ENCODE data around the gene FMNL1.

GRCh38 chr17:45222996-45223538 lies 1.4 kb downstream of the FMNL1 start:
- TF ChIP-seq, protein P1, sequence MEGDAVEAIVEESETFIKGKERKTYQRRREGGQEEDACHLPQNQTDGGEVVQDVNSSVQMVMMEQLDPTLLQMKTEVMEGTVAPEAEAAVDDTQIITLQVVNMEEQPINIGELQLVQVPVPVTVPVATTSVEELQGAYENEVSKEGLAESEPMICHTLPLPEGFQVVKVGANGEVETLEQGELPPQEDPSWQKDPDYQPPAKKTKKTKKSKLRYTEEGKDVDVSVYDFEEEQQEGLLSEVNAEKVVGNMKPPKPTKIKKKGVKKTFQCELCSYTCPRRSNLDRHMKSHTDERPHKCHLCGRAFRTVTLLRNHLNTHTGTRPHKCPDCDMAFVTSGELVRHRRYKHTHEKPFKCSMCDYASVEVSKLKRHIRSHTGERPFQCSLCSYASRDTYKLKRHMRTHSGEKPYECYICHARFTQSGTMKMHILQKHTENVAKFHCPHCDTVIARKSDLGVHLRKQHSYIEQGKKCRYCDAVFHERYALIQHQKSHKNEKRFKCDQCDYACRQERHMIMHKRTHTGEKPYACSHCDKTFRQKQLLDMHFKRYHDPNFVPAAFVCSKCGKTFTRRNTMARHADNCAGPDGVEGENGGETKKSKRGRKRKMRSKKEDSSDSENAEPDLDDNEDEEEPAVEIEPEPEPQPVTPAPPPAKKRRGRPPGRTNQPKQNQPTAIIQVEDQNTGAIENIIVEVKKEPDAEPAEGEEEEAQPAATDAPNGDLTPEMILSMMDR (IDR thresholded peaks at IDR 0.05; ENCODE audit: insufficient read depth, low read length), result no peak
- TF ChIP-seq, protein P2, sequence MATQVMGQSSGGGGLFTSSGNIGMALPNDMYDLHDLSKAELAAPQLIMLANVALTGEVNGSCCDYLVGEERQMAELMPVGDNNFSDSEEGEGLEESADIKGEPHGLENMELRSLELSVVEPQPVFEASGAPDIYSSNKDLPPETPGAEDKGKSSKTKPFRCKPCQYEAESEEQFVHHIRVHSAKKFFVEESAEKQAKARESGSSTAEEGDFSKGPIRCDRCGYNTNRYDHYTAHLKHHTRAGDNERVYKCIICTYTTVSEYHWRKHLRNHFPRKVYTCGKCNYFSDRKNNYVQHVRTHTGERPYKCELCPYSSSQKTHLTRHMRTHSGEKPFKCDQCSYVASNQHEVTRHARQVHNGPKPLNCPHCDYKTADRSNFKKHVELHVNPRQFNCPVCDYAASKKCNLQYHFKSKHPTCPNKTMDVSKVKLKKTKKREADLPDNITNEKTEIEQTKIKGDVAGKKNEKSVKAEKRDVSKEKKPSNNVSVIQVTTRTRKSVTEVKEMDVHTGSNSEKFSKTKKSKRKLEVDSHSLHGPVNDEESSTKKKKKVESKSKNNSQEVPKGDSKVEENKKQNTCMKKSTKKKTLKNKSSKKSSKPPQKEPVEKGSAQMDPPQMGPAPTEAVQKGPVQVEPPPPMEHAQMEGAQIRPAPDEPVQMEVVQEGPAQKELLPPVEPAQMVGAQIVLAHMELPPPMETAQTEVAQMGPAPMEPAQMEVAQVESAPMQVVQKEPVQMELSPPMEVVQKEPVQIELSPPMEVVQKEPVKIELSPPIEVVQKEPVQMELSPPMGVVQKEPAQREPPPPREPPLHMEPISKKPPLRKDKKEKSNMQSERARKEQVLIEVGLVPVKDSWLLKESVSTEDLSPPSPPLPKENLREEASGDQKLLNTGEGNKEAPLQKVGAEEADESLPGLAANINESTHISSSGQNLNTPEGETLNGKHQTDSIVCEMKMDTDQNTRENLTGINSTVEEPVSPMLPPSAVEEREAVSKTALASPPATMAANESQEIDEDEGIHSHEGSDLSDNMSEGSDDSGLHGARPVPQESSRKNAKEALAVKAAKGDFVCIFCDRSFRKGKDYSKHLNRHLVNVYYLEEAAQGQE (IDR thresholded peaks at IDR 0.05; ENCODE audit: insufficient replicate concordance, low read depth), result no peak
- TF ChIP-seq POLR2AphosphoS5 (IDR thresholded peaks at IDR 0.05; ENCODE audit: low read depth), result no peak

All from HL-60 (cell line).